IMR-90 (cell line): ENCODE measurements around the gene TPCN1. TPM values are rescaled to one million over a fixed set of nuclear protein-coding genes. Genes with fewer than 3 reads are reported as not detected.

Source experiments
- ATAC-seq: fragments of 200-7000 bp; cut with Tn5 transposase; 2 replicates; pipeline ENCODE4 v1.9.1; 2020; ENCODE audit warnings: low read depth, mild to moderate bottlenecking, moderate library complexity
- BruUV-seq: library from RNA; stranded (reverse); fragments of 400-500 nt; replicated peaks from 2 replicates; lab custom pipeline; 2021; lab: Mats Ljungman, UMichigan
- CTCF ChIA-PET: fragments of 300-600 bp; formaldehyde crosslinking; extraction: SDS; loops from one replicate; lab custom pipeline; 2021; ENCODE audit warnings: antibody characterized with exemption; lab: Yijun Ruan, JAX
- POLR2A ChIA-PET: fragments of 300-600 bp; sonication (Branson Sonifier 250); formaldehyde crosslinking; loops from one replicate; lab custom pipeline; 2022; ENCODE audit warnings: antibody characterized with exemption; ENCODE audit not compliant: unreplicated experiment; lab: Charles Lee
- DNase-seq: peaks from one replicate; pipeline ENCODE4 v3.0.0; 2013
- H2AFZ ChIP-seq: replicated peaks from 2 replicates; pipeline ENCODE3; 2013; ENCODE audit warnings: low read length, mild to moderate bottlenecking; ENCODE audit not compliant: poor library complexity
- H2AK5ac ChIP-seq: 2 replicates; pipeline ENCODE4 v1.6.1; 2013; ENCODE audit warnings: low read depth, low read length, inconsistent platforms
- H2AK9ac ChIP-seq: replicated peaks from 2 replicates; pipeline ENCODE3; 2013; ENCODE audit warnings: mild to moderate bottlenecking, low read depth, low read length, moderate library complexity; ENCODE audit not compliant: poor library complexity
- H2BK120ac ChIP-seq: 2 replicates; pipeline ENCODE4 v1.6.1; 2013; ENCODE audit warnings: low read depth, low read length, inconsistent platforms
- H2BK15ac ChIP-seq: 3 replicates; pipeline ENCODE4 v1.6.1; 2013; ENCODE audit warnings: low read depth, low read length, inconsistent platforms
- H2BK20ac ChIP-seq: 2 replicates; pipeline ENCODE4 v1.6.1; 2013; ENCODE audit warnings: low read depth, mild to moderate bottlenecking, inconsistent platforms, low read length, moderate library complexity
- H2BK5ac ChIP-seq: 2 replicates; pipeline ENCODE4 v1.6.1; 2013; ENCODE audit warnings: mild to moderate bottlenecking, low read depth, low read length, inconsistent platforms; ENCODE audit not compliant: poor library complexity, severe bottlenecking
- H3K14ac ChIP-seq: replicated peaks from 2 replicates; pipeline ENCODE4 v1.6.1; 2013; ENCODE audit warnings: low read depth, low read length, inconsistent platforms
- H3K18ac ChIP-seq: 2 replicates; pipeline ENCODE4 v1.6.1; 2013; ENCODE audit warnings: low read depth, low read length, control low read depth
- H3K23ac ChIP-seq: 2 replicates; pipeline ENCODE4 v1.6.1; 2013; ENCODE audit warnings: low read depth, low read length, inconsistent platforms
- H3K27ac ChIP-seq: 2 replicates; pipeline ENCODE4 v1.5.1; 2013; ENCODE audit warnings: mild to moderate bottlenecking, control low read depth, low read length; ENCODE audit not compliant: insufficient read depth
- H3K27me3 ChIP-seq: 2 replicates; pipeline ENCODE4 v1.6.1; 2013; ENCODE audit warnings: low read length; ENCODE audit not compliant: control insufficient read depth, insufficient read depth
- H3K36me3 ChIP-seq: 2 replicates; pipeline ENCODE4 v1.6.1; 2013; ENCODE audit warnings: low read length, mixed read lengths; ENCODE audit not compliant: control insufficient read depth, insufficient read depth
- H3K4ac ChIP-seq: 2 replicates; pipeline ENCODE4 v1.6.1; 2013; ENCODE audit warnings: low read depth, low read length, inconsistent platforms
- H3K4me1 ChIP-seq: 2 replicates; pipeline ENCODE4 v1.6.1; 2013; ENCODE audit warnings: low read length, mixed read lengths; ENCODE audit not compliant: control insufficient read depth, insufficient read depth
- H3K4me2 ChIP-seq: 2 replicates; pipeline ENCODE4 v1.6.1; 2013; ENCODE audit warnings: low read depth, mild to moderate bottlenecking, control low read depth, low read length, moderate library complexity
- H3K4me3 ChIP-seq: 2 replicates; pipeline ENCODE4 v1.5.1; 2013; ENCODE audit warnings: low read depth, mild to moderate bottlenecking, control low read depth, low read length, moderate library complexity; ENCODE audit not compliant: insufficient read depth
- H3K56ac ChIP-seq: 2 replicates; pipeline ENCODE4 v1.6.1; 2013; ENCODE audit warnings: low read length, inconsistent platforms; ENCODE audit not compliant: insufficient read depth; ENCODE audit errors: extremely low read depth
- H3K79me1 ChIP-seq, 2 experiments: 2 replicates each; pipeline ENCODE4 v1.6.1; 2013; ENCODE audit warnings: low read length in 2 of 2, inconsistent platforms in 1 of 2, low read depth in 1 of 2
- H3K9ac ChIP-seq: 2 replicates; pipeline ENCODE4 v1.6.1; 2013; ENCODE audit warnings: low read depth, low read length, control low read depth
- H3K9me1 ChIP-seq: 2 replicates; pipeline ENCODE4 v1.6.1; 2013; ENCODE audit warnings: low read length, inconsistent platforms; ENCODE audit not compliant: insufficient read depth
- H3K9me3 ChIP-seq: 2 replicates; pipeline ENCODE4 v1.6.1; 2013; ENCODE audit warnings: low read length; ENCODE audit not compliant: control insufficient read depth, insufficient read depth
- H4K20me1 ChIP-seq: 2 replicates; pipeline ENCODE4 v1.6.1; 2013; ENCODE audit warnings: low read length, inconsistent platforms; ENCODE audit not compliant: insufficient read depth
- H4K5ac ChIP-seq: 2 replicates; pipeline ENCODE4 v1.6.1; 2013; ENCODE audit warnings: mild to moderate bottlenecking, low read depth, low read length, control low read depth
- H4K8ac ChIP-seq, 2 experiments: 2 replicates each; pipeline ENCODE4 v1.6.1; 2013; ENCODE audit warnings: low read depth in 2 of 2, low read length in 2 of 2, control low read depth in 1 of 2, inconsistent platforms in 1 of 2
- H4K91ac ChIP-seq: 2 replicates; pipeline ENCODE4 v1.6.1; 2013; ENCODE audit warnings: low read depth, low read length, inconsistent platforms; ENCODE audit not compliant: insufficient read depth
- BHLHE40 ChIP-seq: fragments of 150-350 bp; IDR thresholded peaks from 2 replicates; pipeline ENCODE4 v1.6.1; 2016; ENCODE audit warnings: mild to moderate bottlenecking, low read depth, low read length
- CEBPB ChIP-seq: IDR thresholded peaks from 2 replicates; pipeline ENCODE4 v1.6.1; 2012; ENCODE audit warnings: low read depth, low read length, improper control_type of control experiment
- FOS ChIP-seq: fragments of 150-350 bp; IDR thresholded peaks from 2 replicates; pipeline ENCODE4 v1.6.1; 2016; ENCODE audit warnings: low read depth, low read length
- WGBS, 2 experiments: methylation state at CpG; one replicate each; pipeline versions ENCODE4 v1.1.5 to v1.1.7; 2013; ENCODE audit warnings: missing lambda C conversion rate in 2 of 2; ENCODE audit not compliant: insufficient read length in 1 of 2; ENCODE audit errors: extremely low coverage in 2 of 2; 5-methylcytosine and 5-hydroxymethylcytosine counted together
- dilution Hi-C: fragments of 300-500 bp; cut with HindIII; formaldehyde crosslinking; loops from one replicate; pipeline ENCODE4 v1.14.3; 2018; ENCODE audit warnings: low sequenced_read_pairs; ENCODE audit not compliant: unreplicated experiment
- in situ Hi-C: fragments of 300-500 bp; cut with MboI; formaldehyde crosslinking; loops from 3 replicates; pipeline ENCODE4 v1.14.3; 2019; ENCODE audit warnings: low sequenced_read_pairs, inconsistent platforms, mixed read lengths
- intact Hi-C: fragments of 100-400 bp; cut with micrococcal nuclease; formaldehyde crosslinking; loops from 2 replicates; pipeline ENCODE4 v1.10.0; 2022
- polyA plus RNA-seq, 3 experiments: library from polyadenylated mRNA; depleted of rRNA; stranded (reverse); fragments of >200 nt; gene quantifications; 2 replicates each; pipeline ENCODE4 v1.2.3, GENCODE V29; 2012; ENCODE audit warnings: low replicate concordance in 1 of 3
- total RNA-seq: library from RNA; depleted of rRNA; stranded (reverse); fragments of >200 nt; gene quantifications from 2 replicates; pipeline ENCODE4 v1.2.3, GENCODE V29; 2012

Gene TPCN1
- total and polyA plus RNA-seq, 2 of the 4 experiments (the other 2 are of a cell fraction): 2.0 to 13.2 TPM

DNA sequence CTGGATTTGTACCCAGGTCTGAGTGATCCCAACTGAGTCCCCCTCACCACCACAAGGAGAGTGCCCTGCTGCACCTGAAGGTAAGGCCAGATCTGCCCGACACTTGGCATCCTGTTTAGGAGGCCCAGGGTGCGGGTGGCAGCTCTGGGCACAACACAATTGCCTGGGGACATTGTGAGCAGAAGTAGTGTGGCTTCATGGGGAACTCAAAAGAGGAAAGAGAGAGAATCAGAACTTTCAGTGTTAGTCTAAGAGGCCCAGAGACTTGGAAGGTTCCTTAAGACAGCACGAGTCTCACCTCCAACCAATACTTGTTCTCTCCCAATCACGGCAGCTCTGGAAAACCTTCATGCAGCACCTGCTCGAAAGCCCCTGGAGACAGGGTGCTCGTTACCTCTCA lies 120.3 kb downstream of the TPCN1 start:
- no peak overlapping the region for H3K9ac ChIP-seq
- peaks cover 7% of the 10 kb centered on the region for H3K27me3 ChIP-seq
- TF ChIP-seq FOS (no peak), BHLHE40 (no peak), CEBPB (no peak)
- no peak overlapping the region for H2BK15ac ChIP-seq
- H3K9me1 ChIP-seq: no peaks in the 10 kb centered on the region
- no CpG with 5 or more reads among the region's 6 CpGs for WGBS, 2 experiments
- no TSS peak for BruUV-seq
- no peak overlapping the region for H3K4me2 ChIP-seq
- H3K4me3 ChIP-seq: no peak overlapping the region
- no peak for DNase-seq
- H2AK5ac ChIP-seq: no peak overlapping the region
- POLR2A ChIA-PET: no interaction called here
- no peak overlapping the region for H2BK5ac ChIP-seq
- dilution Hi-C loops (no loop called here), in situ Hi-C loops (no loop called here), intact Hi-C loops (no loop called here)
- no peak overlapping the region for H4K8ac ChIP-seq
- no peaks in the 10 kb centered on the region for H3K79me1 ChIP-seq
- H2BK20ac ChIP-seq: no peak overlapping the region
- H3K23ac ChIP-seq: no peak overlapping the region
- no peak for ATAC-seq
- H3K4me1 ChIP-seq: no peaks in the 10 kb centered on the region
- no peak overlapping the region for H3K4ac ChIP-seq
- no peaks in the 10 kb centered on the region for H4K20me1 ChIP-seq
- no peak overlapping the region for H2AK9ac ChIP-seq
- no peak overlapping the region for H3K27ac ChIP-seq
- no peak overlapping the region for H2AFZ ChIP-seq
- CTCF ChIA-PET: no interaction called here
- no peaks in the 10 kb centered on the region for H3K36me3 ChIP-seq
- H3K14ac ChIP-seq: no peak overlapping the region
- H3K18ac ChIP-seq: no peak overlapping the region
- H4K5ac ChIP-seq: no peak overlapping the region
- H2BK120ac ChIP-seq: no peak overlapping the region
- no peak overlapping the region for H4K91ac ChIP-seq
- no peaks in the 10 kb centered on the region for H3K9me3 ChIP-seq
- no peak overlapping the region for H3K56ac ChIP-seq
